Left lung (tissue), 10 donors: ENCODE data around the gene RSBN1L. TPM values are rescaled to one million over a fixed set of nuclear protein-coding genes. Genes with fewer than 3 reads are reported as not detected.

ENCODE experiments used
- ATAC-seq: fragments of 200-7000 bp; cut with Tn5 transposase; one replicate; pipeline ENCODE4 v1.9.1; 2020; ENCODE audit warnings: moderate library complexity
- DNase-seq, 4 donors: peaks; one replicate each; pipeline ENCODE4 v3.0.0-alpha.2; 2013 to 2020
- H3K27ac ChIP-seq, 2 donors: fragments of 200-600 bp; sonication (generic) in 1 of 2; one replicate each; pipeline versions ENCODE4 v1.5.0 to v1.8.0; 2020 to 2021
- H3K27me3 ChIP-seq, 2 donors: fragments of 200-600 bp; sonication (generic) in 1 of 2; one replicate each; pipeline versions ENCODE4 v1.5.0 to v1.8.0; 2020 to 2021
- H3K36me3 ChIP-seq, 2 donors: fragments of 200-600 bp; sonication (generic) in 1 of 2; one replicate each; pipeline versions ENCODE4 v1.5.0 to v1.8.0; 2020 to 2021
- H3K4me1 ChIP-seq, 2 donors: fragments of 200-600 bp; one replicate each; pipeline ENCODE4 v1.8.0; 2021
- H3K4me3 ChIP-seq, 2 donors: fragments of 200-600 bp; sonication (generic) in 1 of 2; one replicate each; pipeline versions ENCODE4 v1.5.0 to v1.8.0; 2020 to 2021; ENCODE audit warnings: mild to moderate bottlenecking in 1 of 2
- H3K9me3 ChIP-seq, 2 donors: fragments of 200-600 bp; sonication (generic) in 1 of 2; one replicate each; pipeline versions ENCODE4 v1.5.0 to v1.8.0; 2020 to 2021
- CTCF ChIP-seq, 2 donors: fragments of 200-600 bp; sonication (generic) in 1 of 2; IDR thresholded peaks; one replicate each; pipeline versions ENCODE4 v1.5.0 to v1.8.0; 2021; ENCODE audit warnings: antibody characterized with exemption in 2 of 2
- intact Hi-C, 2 donors: fragments of 100-400 bp; cut with DNase I; formaldehyde crosslinking; loops; one replicate each; pipeline versions ENCODE4 v1.11.2 to v1.14.2; 2022
- polyA plus RNA-seq, 6 donors: library from polyadenylated mRNA; unstranded; fragments of 120-200 nt; gene quantifications; one replicate each; pipeline ENCODE4 v1.2.1, GENCODE V29; 2013; ENCODE audit not compliant: insufficient read length in 6 of 6
- total RNA-seq, 2 donors: library from RNA; stranded (reverse); fragmentation: NEBNext Ultra II Directional; extraction: Animal tissue kit (Norgen Biotek cat#: 25700); gene quantifications; one replicate each; pipeline ENCODE4 v1.2.1, GENCODE V29; 2021
- donor health status: DM: no; HTN: yes; CAD: no.
- donor health status: DM: no; HTN: no; CAD: no.

RSBN1L gene
- total and polyA plus RNA-seq, 8 donors: 16.7 to 47.2 (median 37.6) TPM

DNA sequence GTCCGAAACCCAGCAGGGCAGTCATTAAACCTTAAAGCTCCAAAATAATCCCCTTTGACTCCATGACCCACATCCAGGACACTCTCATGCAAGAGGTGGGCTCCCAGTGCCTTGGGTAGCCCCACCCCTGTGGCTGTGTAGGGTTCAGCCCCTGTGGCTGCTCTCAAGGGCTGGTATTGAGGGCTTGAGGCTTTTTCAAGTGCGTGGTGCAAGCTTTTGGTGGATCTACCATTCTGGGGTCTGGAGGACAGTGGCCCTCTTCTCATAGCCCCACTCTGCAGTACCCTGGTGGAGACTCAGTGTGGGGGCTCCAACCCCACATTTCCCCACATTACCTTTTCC is 50.5 kb downstream of the RSBN1L start:
- no peak for ATAC-seq
- TF ChIP-seq CTCF (IDR thresholded peaks at IDR 0.05): no peak

GRCh38 chr7:77747178-77747577 is 50.9 kb downstream of the RSBN1L start:
- Histone ChIP-seq H3K9me3 (no peaks in the 10 kb centered on the region), H3K4me1 (peaks cover 9 to 18% of the 10 kb centered on the region in 2 donors), H3K27ac (no peak overlapping the region), H3K36me3 (peaks cover 0 to 10% of the 10 kb centered on the region in 2 donors), H3K4me3 (no peak overlapping the region), H3K27me3 (no peaks in the 10 kb centered on the region)
- no peak for DNase-seq
- peak; percentile 13 for ATAC-seq
- intact Hi-C loops: no loop called here
- no peak for TF ChIP-seq CTCF (IDR thresholded peaks at IDR 0.05)

More for the DNA sequence above, 50.5 kb downstream of the RSBN1L start:
- Histone ChIP-seq H3K4me1 (peaks cover 9 to 14% of the 10 kb centered on the region in 2 donors), H3K4me3 (no peak overlapping the region), H3K9me3 (no peaks in the 10 kb centered on the region), H3K36me3 (peaks cover 0 to 10% of the 10 kb centered on the region in 2 donors), H3K27me3 (no peaks in the 10 kb centered on the region), H3K27ac (no peak overlapping the region)
- intact Hi-C loops: no loop called here
- no peak for DNase-seq

GRCh38 chr7:77747718-77748117 is 51.5 kb downstream of the RSBN1L start:
- H3K27me3 ChIP-seq: no peaks in the 10 kb centered on the region
- H3K36me3 ChIP-seq: peaks cover 0 to 10% of the 10 kb centered on the region in 2 donors
- no peak for TF ChIP-seq CTCF (IDR thresholded peaks at IDR 0.05)
- H3K27ac ChIP-seq: no peak overlapping the region
- no peaks in the 10 kb centered on the region for H3K9me3 ChIP-seq
- no peak overlapping the region for H3K4me3 ChIP-seq
- intact Hi-C loops: no loop called here
- peaks cover 9 to 23% of the 10 kb centered on the region in 2 donors for H3K4me1 ChIP-seq
- ATAC-seq: peak; percentile 38
- no peak for DNase-seq

- Histone ChIP-seq H3K4me1 (peaks cover 9 to 34% of the 10 kb centered on the region in 2 donors), H3K27ac (no peak overlapping the region), H3K9me3 (no peaks in the 10 kb centered on the region), H3K4me3 (no peak overlapping the region), H3K36me3 (peaks cover 0 to 10% of the 10 kb centered on the region in 2 donors), H3K27me3 (no peaks in the 10 kb centered on the region)
- TF ChIP-seq CTCF (IDR thresholded peaks at IDR 0.05): no peak
- intact Hi-C loops: no loop called here
- peak; percentile 69 for ATAC-seq
- DNase-seq: peak in 1 of 4 donors; percentile 6
Measured at GRCh38 chr7:77752016-77752415, 55.8 kb downstream of the RSBN1L start.

- ATAC-seq: peak; percentile 29
- H3K9me3 ChIP-seq: no peaks in the 10 kb centered on the region
- no peaks in the 10 kb centered on the region for H3K27me3 ChIP-seq
- H3K27ac ChIP-seq: no peak overlapping the region
- no peak overlapping the region for H3K4me3 ChIP-seq
- peaks cover 0 to 34% of the 10 kb centered on the region in 2 donors for H3K4me1 ChIP-seq
- no peak for TF ChIP-seq CTCF (IDR thresholded peaks at IDR 0.05)
- intact Hi-C loops: no loop called here
- peaks cover 0 to 10% of the 10 kb centered on the region in 2 donors for H3K36me3 ChIP-seq
- DNase-seq: no peak
Measured at GRCh38 chr7:77753173-77753572, 56.9 kb downstream of the RSBN1L start.
